NAMALWA (cell line): ENCODE measurements around the gene PES1.
A peak's percentile ranks its signal among the peaks of the same experiment; 100 is the strongest.
"Not testable (repeated sequence)": the region's sequence is repeated elsewhere in the genome, so short reads cannot be mapped to it uniquely, and the experiment has no call there.

Experiments
- DNase-seq: peaks from one replicate; pipeline ENCODE4 v3.0.0-alpha.2; 2015; ENCODE audit warnings: low spot score

PES1 gene

DNA sequence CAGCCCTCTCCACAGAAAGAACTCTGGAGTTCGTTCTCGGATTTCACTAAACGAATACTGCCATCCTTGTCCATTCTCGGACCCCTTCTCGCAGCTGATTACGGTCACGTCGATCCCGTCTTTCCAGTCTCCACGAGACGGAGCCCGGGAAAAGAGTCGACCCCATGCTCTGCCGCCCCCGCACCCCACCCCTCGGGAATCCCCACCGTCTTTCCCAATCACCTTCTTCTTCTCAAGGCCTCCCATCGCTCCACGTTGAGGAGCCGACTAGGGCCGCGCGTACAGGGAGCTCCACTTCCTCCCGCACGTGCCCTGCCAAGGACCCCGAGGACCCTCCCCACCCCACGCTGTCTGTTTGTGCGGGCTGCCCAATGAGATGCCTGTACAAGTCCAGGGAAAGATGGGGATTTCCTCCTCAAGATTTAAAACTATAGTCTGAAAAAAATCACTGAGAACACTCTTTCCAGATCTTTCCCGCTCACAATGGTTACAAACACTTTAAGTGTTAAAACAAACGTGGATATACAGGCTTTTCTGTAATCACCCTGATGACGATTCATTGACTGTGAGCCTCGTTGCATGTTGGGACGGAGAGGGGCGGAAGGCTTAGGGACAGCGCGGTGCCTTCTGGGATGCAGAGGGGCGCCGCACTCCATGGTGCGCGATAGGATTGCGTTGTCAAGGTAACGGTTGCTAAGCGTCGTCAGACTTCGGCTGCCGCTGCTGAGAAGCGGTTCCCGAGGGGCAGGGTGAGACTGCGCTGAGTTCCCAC is at the start of gene PES1:
TSS of gene PES1 (minus strand) at position 323 of the 772 bp plus-strand sequence. CDS start at position 246, 77 bp downstream.
- DNase-seq: peak; percentile 99

GRCh38 chr22:30640839-30641430 is 49.2 kb upstream of the PES1 start:
- DNase-seq: no peak

- DNase-seq: no peak
Measured at GRCh38 chr22:30640361-30640760, 48.7 kb upstream of the PES1 start.

GRCh38 chr22:30637701-30638114 is 46.0 kb upstream of the PES1 start:
- no peak for DNase-seq

GRCh38 chr22:30636226-30637077 is 44.7 kb upstream of the PES1 start:
- peak; percentile 43 for DNase-seq

DNA sequence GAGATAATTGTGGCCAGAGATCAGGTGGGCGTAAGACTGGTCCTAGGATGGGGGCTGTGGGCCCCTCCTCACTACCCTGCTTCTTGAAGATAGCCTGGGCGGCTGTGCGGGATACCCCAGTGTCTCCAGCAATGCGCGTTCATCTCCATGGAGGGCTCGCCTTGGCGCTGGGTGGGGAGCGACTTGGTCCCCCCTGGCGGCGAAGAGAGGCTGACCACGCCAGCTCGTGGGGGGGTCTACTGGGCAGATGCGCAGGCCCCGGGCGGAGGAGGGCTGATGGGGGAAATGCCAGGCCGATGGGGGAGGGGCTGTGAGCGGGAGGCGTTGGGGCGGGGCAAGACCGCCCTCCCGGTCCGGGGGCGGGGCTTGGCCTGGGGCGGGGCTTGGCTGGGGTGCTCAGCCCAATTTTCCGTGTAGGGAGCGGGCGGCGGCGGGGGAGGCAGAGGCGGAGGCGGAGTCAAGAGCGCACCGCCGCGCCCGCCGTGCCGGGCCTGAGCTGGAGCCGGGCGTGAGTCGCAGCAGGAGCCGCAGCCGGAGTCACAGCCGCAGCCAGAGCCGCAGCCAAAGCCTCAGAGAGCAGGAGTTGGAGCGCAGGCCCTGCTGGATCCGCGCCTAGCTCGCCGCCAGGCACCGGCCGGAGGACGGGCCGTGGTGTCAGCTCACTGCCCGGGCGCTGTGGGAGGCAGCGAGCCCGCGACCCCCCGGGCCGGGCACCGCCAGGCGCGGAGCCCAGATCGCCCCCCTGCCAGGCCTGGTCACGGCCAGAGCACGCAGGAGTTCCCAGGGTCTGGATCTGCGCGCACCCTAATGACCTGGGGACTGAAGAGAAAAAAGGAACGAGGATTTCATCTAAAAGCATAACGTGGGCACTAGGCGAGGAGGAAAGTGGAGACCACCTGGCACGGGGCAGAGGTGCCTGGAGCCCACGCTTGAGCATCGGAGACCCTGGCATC is 43.8 kb upstream of the PES1 start, which contains the start of gene SLC35E4:
TSS of gene SLC35E4 (plus strand) at position 509 of the 953 bp plus-strand sequence. CDS start 670 bp downstream, outside the sequence.
- DNase-seq: peak; percentile 88

GRCh38 chr22:30634471-30635233 is 42.9 kb upstream of the PES1 start:
- peak; percentile 91 for DNase-seq

DNA sequence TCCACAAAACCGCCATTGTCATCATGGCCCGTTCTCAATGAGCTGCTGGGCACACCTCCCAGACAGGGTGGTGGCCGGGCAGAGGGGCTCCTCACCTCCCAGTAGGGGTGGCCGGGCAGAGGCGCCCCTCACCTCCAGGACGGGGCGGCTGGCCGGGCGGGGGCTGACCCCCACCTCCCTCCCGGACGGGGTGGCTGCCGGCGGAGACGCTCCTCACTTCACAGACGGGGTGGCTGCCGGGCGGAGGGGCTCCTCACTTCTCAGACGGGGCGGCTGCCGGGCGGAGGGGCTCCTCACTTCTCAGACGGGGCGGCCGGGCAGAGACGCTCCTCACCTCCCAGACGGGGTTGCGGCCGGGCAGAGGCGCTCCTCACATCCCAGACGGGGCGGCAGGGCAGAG is 39.8 kb upstream of the PES1 start:
- not testable (repeated sequence) for DNase-seq

DNA sequence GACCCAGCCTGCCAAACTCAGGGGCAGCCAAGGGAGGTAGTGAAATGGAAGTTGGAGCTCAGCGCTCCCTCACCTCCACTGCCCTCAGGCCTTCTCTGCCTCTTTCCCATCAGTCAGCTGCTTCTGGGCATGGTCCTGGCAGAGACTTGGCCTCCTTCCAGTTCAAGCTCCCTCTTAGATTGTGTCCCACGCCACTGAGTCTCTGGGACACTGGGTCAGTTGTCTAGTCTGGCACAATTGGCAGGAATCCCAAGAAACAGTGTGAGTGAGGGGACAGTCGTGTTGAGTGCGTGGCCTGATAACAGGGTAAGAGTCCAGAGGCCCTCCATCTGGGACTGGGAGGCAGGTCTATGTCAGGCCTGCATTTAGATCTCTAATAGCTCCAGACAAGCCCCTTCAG is 36.8 kb upstream of the PES1 start:
- DNase-seq: no peak

DNA sequence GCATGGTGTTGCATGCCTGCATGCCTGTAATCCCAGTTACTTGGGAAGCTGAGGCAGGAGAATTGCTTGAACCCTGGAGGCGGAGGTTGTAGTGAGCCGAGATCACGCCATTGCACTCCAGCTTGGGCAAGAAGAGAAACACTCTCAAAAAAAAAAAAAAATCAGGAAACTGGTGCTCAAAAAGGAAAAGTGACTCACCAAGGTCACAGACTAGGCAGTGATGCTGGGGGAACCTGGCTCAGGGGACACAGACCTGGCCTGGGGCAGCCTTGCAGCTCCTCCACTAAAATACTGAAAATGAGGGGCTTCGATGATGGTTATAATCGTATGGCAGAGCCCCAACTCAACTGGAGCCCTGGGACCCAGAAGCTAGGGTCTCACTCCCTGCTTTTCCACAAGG is 35.8 kb upstream of the PES1 start:
- DNase-seq: no peak

DNA sequence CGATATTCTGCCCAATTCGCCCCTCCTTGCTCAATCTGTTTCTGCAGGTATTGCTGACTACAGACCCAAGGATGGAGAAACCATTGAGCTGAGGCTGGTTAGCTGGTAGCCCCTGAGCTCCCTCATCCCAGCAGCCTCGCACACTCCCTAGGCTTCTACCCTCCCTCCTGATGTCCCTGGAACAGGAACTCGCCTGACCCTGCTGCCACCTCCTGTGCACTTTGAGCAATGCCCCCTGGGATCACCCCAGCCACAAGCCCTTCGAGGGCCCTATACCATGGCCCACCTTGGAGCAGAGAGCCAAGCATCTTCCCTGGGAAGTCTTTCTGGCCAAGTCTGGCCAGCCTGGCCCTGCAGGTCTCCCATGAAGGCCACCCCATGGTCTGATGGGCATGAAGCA is 34.7 kb upstream of the PES1 start:
- no peak for DNase-seq

- not testable (repeated sequence) for DNase-seq
Measured at GRCh38 chr22:30619909-30620308, 28.2 kb upstream of the PES1 start.

- no peak for DNase-seq
Measured at GRCh38 chr22:30617819-30618218, 26.1 kb upstream of the PES1 start.

GRCh38 chr22:30615543-30615954 is 23.8 kb upstream of the PES1 start:
- DNase-seq: no peak

DNA sequence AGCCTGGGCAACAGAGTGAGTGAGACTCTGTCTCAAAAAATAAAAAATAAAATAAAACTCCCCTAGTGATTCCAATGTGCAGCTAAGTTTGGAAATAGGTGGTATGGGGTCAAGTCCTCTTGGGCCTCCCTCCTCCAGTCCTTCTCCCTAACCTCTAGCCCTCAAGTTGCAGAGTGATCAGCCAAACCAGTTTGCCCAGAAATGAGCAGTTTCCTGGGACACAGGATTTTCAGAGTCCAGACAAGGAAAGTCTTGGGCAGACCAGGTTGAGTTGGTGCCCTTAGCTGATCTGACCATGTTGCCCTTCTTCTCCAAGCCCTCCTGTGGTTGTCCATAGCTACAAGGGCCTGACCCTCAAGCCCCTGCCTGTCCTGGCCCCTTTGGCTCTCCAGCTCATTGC is 23.2 kb upstream of the PES1 start:
- DNase-seq: no peak

- DNase-seq: no peak
Measured at GRCh38 chr22:30614268-30614667, 22.6 kb upstream of the PES1 start.

GRCh38 chr22:30612789-30613188 is 21.1 kb upstream of the PES1 start:
- DNase-seq: no peak

GRCh38 chr22:30611197-30611596 is 19.5 kb upstream of the PES1 start:
- DNase-seq: no peak

GRCh38 chr22:30610299-30610698 is 18.6 kb upstream of the PES1 start:
- no peak for DNase-seq
